ENCODE results near the gene LYSMD4. TPM values are rescaled to one million over a fixed set of nuclear protein-coding genes. Genes with fewer than 3 reads are reported as not detected.
"Not testable (repeated sequence)": the region's sequence is repeated elsewhere in the genome, so short reads cannot be mapped to it uniquely, and the experiment has no call there.

The LYSMD4 gene
- total and polyA plus RNA-seq, 4 experiments from 2014 or later: 4.4 to 19.0 (median 12.2) TPM

- intact Hi-C loops (cut with micrococcal nuclease): loop anchor here (10.0 kb wide), 2 partner anchors 187 to 597 kb away; no protein-coding TSS in a partner anchor
- H3K27ac ChIP-seq (ENCODE audit: low read depth, low read length): no peak overlapping the region
- Mint-ChIP-seq H3K27ac (no peak overlapping the region), H3K27me3 (no peaks in the 10 kb centered on the region), H3K36me3 (no peaks in the 10 kb centered on the region), H3K4me1 (peaks cover 4 to 12% (median 5%) of the 10 kb centered on the region in 4 donors), H3K9me3 (no peaks in the 10 kb centered on the region), H3K4me3 (no peak overlapping the region)
- ChIA-PET CTCF (ENCODE audit: partially characterized antibody) (interaction anchor here (1.4 to 4.2 kb wide), 3 partner anchors 18 to 34 kb away, joined by 3 to 16 read pairs (median 4); no protein-coding TSS in a partner anchor), POLR2A (ENCODE audit: partially characterized antibody) (no interaction called here)
- no peak for DNase-seq
- no peak overlapping the region for H3K4me3 ChIP-seq (ENCODE audit: low read length in 2 of 2)
- H3K9me3 ChIP-seq (ENCODE audit: control insufficient read depth in 1 of 2, low read length in 2 of 2): no peaks in the 10 kb centered on the region
- H3K27me3 ChIP-seq (ENCODE audit: insufficient read depth, low read length): no peaks in the 10 kb centered on the region
- peaks cover 3% of the 10 kb centered on the region for H3K4me1 ChIP-seq (ENCODE audit: insufficient read depth, low read length)
- no peaks in the 10 kb centered on the region for H3K36me3 ChIP-seq (ENCODE audit: insufficient read depth, low read length)
Measured at GRCh38 chr15:99738021-99738847, 5.0 kb upstream of the LYSMD4 start.

DNA sequence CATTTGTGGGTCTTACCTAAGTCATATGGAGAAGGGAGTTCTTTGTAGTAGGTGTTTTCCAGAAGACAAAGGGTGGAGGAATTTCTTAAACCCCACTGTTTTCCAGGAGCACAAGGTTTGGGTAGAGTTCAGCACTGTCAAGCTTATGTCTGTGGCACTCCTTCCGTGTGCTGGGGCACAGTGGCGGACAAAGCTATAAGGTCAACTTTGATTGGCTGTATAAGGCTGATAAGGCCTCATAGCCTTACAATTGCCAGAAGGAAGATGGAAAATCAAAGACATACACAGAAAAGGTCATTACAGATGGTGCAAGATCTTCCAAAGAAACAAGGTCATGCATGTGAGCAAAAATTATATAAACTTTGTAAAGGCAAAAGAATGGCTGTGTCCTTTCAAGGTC lies 3.5 kb upstream of the LYSMD4 start:
- ChIA-PET CTCF (ENCODE audit: partially characterized antibody) (interaction anchor here (0.8 to 4.2 kb wide), 4 partner anchors 19 to 614 kb away, joined by 3 to 16 read pairs (median 6); no protein-coding TSS in a partner anchor), POLR2A (ENCODE audit: partially characterized antibody) (interaction anchor here (0.6 kb wide), 1 partner anchor 865 kb away, joined by 3 read pairs; the partner anchor contains the start of genes ASB7 and LINS1)
- peaks cover 13% of the 10 kb centered on the region for H3K4me1 ChIP-seq (ENCODE audit: insufficient read depth, low read length)
- Mint-ChIP-seq H3K27me3 (no peaks in the 10 kb centered on the region), H3K4me3 (no peak overlapping the region), H3K36me3 (peaks cover 0 to 3% of the 10 kb centered on the region in 2 donors), H3K9me3 (no peaks in the 10 kb centered on the region), H3K27ac (peak overlapping the region in 1 of 7 donors; percentile 14), H3K4me1 (peaks cover 10 to 20% (median 12%) of the 10 kb centered on the region in 4 donors)
- H3K27ac ChIP-seq (ENCODE audit: low read depth, low read length): no peak overlapping the region
- no peaks in the 10 kb centered on the region for H3K27me3 ChIP-seq (ENCODE audit: insufficient read depth, low read length)
- intact Hi-C loops (cut with micrococcal nuclease): loop anchor here (10.0 kb wide), 2 partner anchors 188 to 598 kb away; no protein-coding TSS in a partner anchor
- no peaks in the 10 kb centered on the region for H3K9me3 ChIP-seq (ENCODE audit: control insufficient read depth in 1 of 2, low read length in 2 of 2)
- no peak overlapping the region for H3K4me3 ChIP-seq (ENCODE audit: low read length in 2 of 2)
- DNase-seq: no peak
- no peaks in the 10 kb centered on the region for H3K36me3 ChIP-seq (ENCODE audit: insufficient read depth, low read length)

GRCh38 chr15:99735868-99736267 lies 2.6 kb upstream of the LYSMD4 start:
- Histone ChIP-seq H3K9me3 (ENCODE audit: control insufficient read depth in 1 of 2, low read length in 2 of 2) (no peaks in the 10 kb centered on the region), H3K4me3 (ENCODE audit: low read length in 2 of 2) (no peak overlapping the region), H3K27ac (ENCODE audit: low read depth, low read length) (no peak overlapping the region), H3K27me3 (ENCODE audit: insufficient read depth, low read length) (no peaks in the 10 kb centered on the region), H3K4me1 (ENCODE audit: insufficient read depth, low read length) (peaks cover 14% of the 10 kb centered on the region), H3K36me3 (ENCODE audit: insufficient read depth, low read length) (no peaks in the 10 kb centered on the region)
- DNase-seq: no peak
- Mint-ChIP-seq H3K4me1 (peaks cover 12 to 24% (median 16%) of the 10 kb centered on the region in 4 donors), H3K27ac (peak overlapping the region in 1 of 7 donors; percentile 43), H3K9me3 (no peaks in the 10 kb centered on the region), H3K4me3 (no peak overlapping the region), H3K27me3 (no peaks in the 10 kb centered on the region), H3K36me3 (peaks cover 3% of the 10 kb centered on the region in 2 donors)
- ChIA-PET CTCF (ENCODE audit: partially characterized antibody) (interaction anchor here (0.8 to 4.2 kb wide), 3 partner anchors 20 to 614 kb away, joined by 3 to 16 read pairs (median 7); no protein-coding TSS in a partner anchor), POLR2A (ENCODE audit: partially characterized antibody) (no interaction called here)
- intact Hi-C loops (cut with micrococcal nuclease): loop anchor here (10.0 kb wide), 2 partner anchors 189 to 599 kb away; no protein-coding TSS in a partner anchor

- H3K9me3 ChIP-seq (ENCODE audit: control insufficient read depth in 1 of 2, low read length in 2 of 2): no peaks in the 10 kb centered on the region
- H3K27ac ChIP-seq (ENCODE audit: low read depth, low read length): no peak overlapping the region
- Mint-ChIP-seq H3K4me3 (peak overlapping the region in 5 of 8 donors; percentile 17 to 62 (median 39)), H3K4me1 (peaks cover 12 to 24% (median 16%) of the 10 kb centered on the region in 4 donors), H3K36me3 (peaks cover 3% of the 10 kb centered on the region in 2 donors), H3K27ac (peak overlapping the region in 3 of 7 donors; percentile 42 to 67 (median 48)), H3K27me3 (no peaks in the 10 kb centered on the region), H3K9me3 (no peaks in the 10 kb centered on the region)
- DNase-seq: no peak
- H3K4me1 ChIP-seq (ENCODE audit: insufficient read depth, low read length): peaks cover 14% of the 10 kb centered on the region
- intact Hi-C loops (cut with micrococcal nuclease): loop anchor here (5.0 to 10.0 kb wide), 3 partner anchors 190 to 1082 kb away; no protein-coding TSS in a partner anchor
- POLR2A ChIA-PET (ENCODE audit: partially characterized antibody): no interaction called here
- CTCF ChIA-PET (ENCODE audit: partially characterized antibody): interaction anchor here (3.2 to 4.2 kb wide), 2 partner anchors 22 to 31 kb away, joined by 16 to 18 read pairs; no protein-coding TSS in a partner anchor
- H3K36me3 ChIP-seq (ENCODE audit: insufficient read depth, low read length): no peaks in the 10 kb centered on the region
- no peaks in the 10 kb centered on the region for H3K27me3 ChIP-seq (ENCODE audit: insufficient read depth, low read length)
- H3K4me3 ChIP-seq (ENCODE audit: low read length in 2 of 2): no peak overlapping the region
Measured at GRCh38 chr15:99734575-99734974, 1.3 kb upstream of the LYSMD4 start.

GRCh38 chr15:99734040-99734291 lies 729 bp upstream of the LYSMD4 start:
- peak overlapping the region in 1 of 2 donors; percentile 67 for H3K4me3 ChIP-seq (ENCODE audit: low read length in 2 of 2)
- CTCF ChIA-PET (ENCODE audit: partially characterized antibody): interaction anchor here (1.6 to 4.2 kb wide), 3 partner anchors 22 to 461 kb away, joined by 5 to 18 read pairs (median 16); no protein-coding TSS in a partner anchor
- POLR2A ChIA-PET (ENCODE audit: partially characterized antibody): interaction anchor here (0.8 to 1.9 kb wide), 7 partner anchors 13 to 1561 kb away, joined by 3 to 21 read pairs (median 6); partner anchors contain the start of genes LRRC28, MEF2A and SNRPA1
- H3K9me3 Mint-ChIP-seq; H3K9me3 ChIP-seq (ENCODE audit: control insufficient read depth in 1 of 2, low read length in 2 of 2); H3K27me3 ChIP-seq (ENCODE audit: insufficient read depth, low read length); H3K36me3 Mint-ChIP-seq; DNase-seq; H3K27me3 Mint-ChIP-seq; H3K36me3 ChIP-seq (ENCODE audit: insufficient read depth, low read length): not testable (repeated sequence)
- Mint-ChIP-seq H3K4me1 (peaks cover 12 to 24% (median 16%) of the 10 kb centered on the region in 4 donors), H3K27ac (peak overlapping the region; percentile 67 to 97 (median 88)), H3K4me3 (peak overlapping the region; percentile 65 to 84 (median 76))
- peak overlapping the region; percentile 41 for H3K27ac ChIP-seq (ENCODE audit: low read depth, low read length)
- intact Hi-C loops (cut with micrococcal nuclease): loop anchor here (5.0 to 10.0 kb wide), 3 partner anchors 191 to 1082 kb away; no protein-coding TSS in a partner anchor
- H3K4me1 ChIP-seq (ENCODE audit: insufficient read depth, low read length): peaks cover 14% of the 10 kb centered on the region

DNA sequence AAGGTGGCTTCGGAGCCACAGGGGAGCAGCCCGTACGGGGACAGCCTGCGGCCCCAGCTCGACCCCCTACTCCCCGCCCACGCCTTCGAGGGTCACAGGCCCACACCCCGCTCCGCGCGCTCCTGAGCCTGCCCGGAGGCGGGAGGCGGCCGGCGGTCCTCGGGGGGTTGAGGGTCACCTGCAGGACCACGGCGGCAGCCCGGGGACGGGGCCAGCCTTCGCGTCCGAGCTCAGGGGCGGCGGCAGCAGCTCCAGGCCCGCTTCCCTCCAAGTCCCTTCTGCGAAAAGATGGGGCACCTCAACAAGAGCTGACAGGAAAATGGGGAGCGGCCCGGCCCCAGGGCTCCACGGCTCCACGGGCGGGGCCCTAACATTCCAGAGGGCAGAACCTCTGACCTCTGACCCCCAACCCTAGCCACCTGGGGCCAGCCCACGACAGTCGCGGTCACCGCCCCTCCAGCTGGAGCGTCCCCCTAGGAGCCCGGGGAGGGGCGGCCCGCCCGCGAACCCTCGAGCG lies 428 bp downstream of the LYSMD4 start:
- intact Hi-C loops (cut with micrococcal nuclease): loop anchor here (1.0 to 10.0 kb wide), 7 partner anchors 26 to 1081 kb away; partner anchors contain the start of genes ASB7, LINS1, LRRC28 and MEF2A
- Histone ChIP-seq H3K36me3 (ENCODE audit: insufficient read depth, low read length) (peaks cover 13% of the 10 kb centered on the region), H3K4me3 (ENCODE audit: low read length in 2 of 2) (peak overlapping the region; percentile 6 to 67), H3K4me1 (ENCODE audit: insufficient read depth, low read length) (peaks cover 14% of the 10 kb centered on the region), H3K9me3 (ENCODE audit: control insufficient read depth in 1 of 2, low read length in 2 of 2) (no peaks in the 10 kb centered on the region), H3K27me3 (ENCODE audit: insufficient read depth, low read length) (no peaks in the 10 kb centered on the region), H3K27ac (ENCODE audit: low read depth, low read length) (peak overlapping the region; percentile 46)
- ChIA-PET POLR2A (ENCODE audit: partially characterized antibody) (interaction anchor here (0.6 to 1.9 kb wide), 14 partner anchors 12 to 1562 kb away, joined by 3 to 21 read pairs (median 5); partner anchors contain the start of genes LRRC28, MEF2A and SNRPA1), CTCF (ENCODE audit: partially characterized antibody) (interaction anchor here (1.0 to 3.2 kb wide), 6 partner anchors 16 to 477 kb away, joined by 3 to 18 read pairs (median 4); no protein-coding TSS in a partner anchor)
- peak in 1 of 5 donors; percentile 8 for DNase-seq
- Mint-ChIP-seq H3K27ac (peak overlapping the region in 6 of 7 donors; percentile 57 to 88 (median 82)), H3K4me1 (peaks cover 12 to 24% (median 16%) of the 10 kb centered on the region in 4 donors), H3K9me3 (no peaks in the 10 kb centered on the region), H3K36me3 (peaks cover 3 to 8% of the 10 kb centered on the region in 2 donors), H3K4me3 (peak overlapping the region; percentile 83 to 95 (median 87)), H3K27me3 (no peaks in the 10 kb centered on the region)

All from CD4-positive, alpha-beta memory T cell (primary cell).